Measurements from ENCODE around the gene TPM3. TPM values are rescaled to one million over a fixed set of nuclear protein-coding genes. Genes with fewer than 3 reads are reported as not detected.
A peak's percentile ranks its signal among the peaks of the same experiment; 100 is the strongest.

TPM3 gene
- total and polyA plus RNA-seq, 9 of the 15 experiments (the other 6 are each of a cell fraction or from before 2014, with no cell fraction given): 202 to 604 (median 421) TPM

DNA sequence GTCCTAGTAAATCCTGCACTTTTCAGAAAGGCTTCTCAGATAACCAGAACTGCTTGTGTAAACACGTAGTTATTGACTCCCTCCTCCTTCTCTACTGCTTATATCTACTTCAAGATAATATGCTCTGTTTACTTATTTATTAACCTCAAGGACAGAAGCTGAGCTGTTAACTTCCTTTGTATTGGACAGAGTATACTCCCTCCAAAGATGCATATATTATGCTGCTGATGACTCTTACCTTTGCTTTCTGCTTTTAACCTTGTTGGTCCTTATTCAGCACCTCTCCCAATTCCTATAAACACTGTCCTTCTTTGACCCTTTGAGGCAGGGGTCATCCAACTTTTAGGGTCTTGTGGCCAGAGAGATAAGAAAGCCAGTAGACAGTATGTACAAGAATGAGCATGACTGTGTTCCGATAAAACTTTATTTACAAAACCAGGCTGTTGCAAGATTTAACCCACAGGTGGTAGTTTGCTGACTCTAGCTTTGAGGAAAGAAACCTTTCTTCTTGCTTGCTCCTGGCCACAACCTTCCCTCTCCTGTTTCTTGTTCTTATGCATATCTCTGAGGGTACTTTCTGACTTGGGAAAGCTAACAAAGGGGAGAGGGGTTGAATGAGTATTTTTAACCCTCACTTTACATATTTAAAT lies 4.9 kb downstream of the TPM3 start (continued):
- TF ChIP-seq, protein P1, sequence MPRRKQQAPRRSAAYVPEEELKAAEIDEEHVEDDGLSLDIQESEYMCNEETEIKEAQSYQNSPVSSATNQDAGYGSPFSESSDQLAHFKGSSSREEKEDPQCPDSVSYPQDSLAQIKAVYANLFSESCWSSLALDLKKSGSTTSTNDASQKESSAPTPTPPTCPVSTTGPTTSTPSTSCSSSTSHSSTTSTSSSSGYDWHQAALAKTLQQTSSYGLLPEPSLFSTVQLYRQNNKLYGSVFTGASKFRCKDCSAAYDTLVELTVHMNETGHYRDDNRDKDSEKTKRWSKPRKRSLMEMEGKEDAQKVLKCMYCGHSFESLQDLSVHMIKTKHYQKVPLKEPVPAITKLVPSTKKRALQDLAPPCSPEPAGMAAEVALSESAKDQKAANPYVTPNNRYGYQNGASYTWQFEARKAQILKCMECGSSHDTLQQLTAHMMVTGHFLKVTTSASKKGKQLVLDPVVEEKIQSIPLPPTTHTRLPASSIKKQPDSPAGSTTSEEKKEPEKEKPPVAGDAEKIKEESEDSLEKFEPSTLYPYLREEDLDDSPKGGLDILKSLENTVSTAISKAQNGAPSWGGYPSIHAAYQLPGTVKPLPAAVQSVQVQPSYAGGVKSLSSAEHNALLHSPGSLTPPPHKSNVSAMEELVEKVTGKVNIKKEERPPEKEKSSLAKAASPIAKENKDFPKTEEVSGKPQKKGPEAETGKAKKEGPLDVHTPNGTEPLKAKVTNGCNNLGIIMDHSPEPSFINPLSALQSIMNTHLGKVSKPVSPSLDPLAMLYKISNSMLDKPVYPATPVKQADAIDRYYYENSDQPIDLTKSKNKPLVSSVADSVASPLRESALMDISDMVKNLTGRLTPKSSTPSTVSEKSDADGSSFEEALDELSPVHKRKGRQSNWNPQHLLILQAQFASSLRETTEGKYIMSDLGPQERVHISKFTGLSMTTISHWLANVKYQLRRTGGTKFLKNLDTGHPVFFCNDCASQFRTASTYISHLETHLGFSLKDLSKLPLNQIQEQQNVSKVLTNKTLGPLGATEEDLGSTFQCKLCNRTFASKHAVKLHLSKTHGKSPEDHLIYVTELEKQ (CRISPR knock-in tag; IDR thresholded peaks at IDR 0.05): no peak
- no peak for TF ChIP-seq ZNF140 (CRISPR knock-in tag; IDR thresholded peaks at IDR 0.05)
- TF ChIP-seq ZNF696 (CRISPR knock-in tag; conservative IDR thresholded peaks at IDR 0.05): no peak
- TF ChIP-seq COPS2 (conservative IDR thresholded peaks at IDR 0.05): no peak
- no peak for TF ChIP-seq TAF15 (IDR thresholded peaks at IDR 0.05; ENCODE audit: low read depth, low read length)
- TF ChIP-seq HDGF (IDR thresholded peaks at IDR 0.05): no peak
- TF ChIP-seq POLR2B (IDR thresholded peaks at IDR 0.05; ENCODE audit: low read depth, partially characterized antibody): no peak
- TF ChIP-seq TFAM (CRISPR knock-in tag; conservative IDR thresholded peaks at IDR 0.05): no peak
- TF ChIP-seq HOXB6 (CRISPR knock-in tag; IDR thresholded peaks at IDR 0.05; ENCODE audit: borderline replicate concordance): no peak
- TF ChIP-seq NR2C2 (CRISPR knock-in tag; IDR thresholded peaks at IDR 0.05): no peak
- TF ChIP-seq NR2C2 (tag; IDR thresholded peaks at IDR 0.05): peak; percentile 73
- TF ChIP-seq GTF2F1 (IDR thresholded peaks at IDR 0.05; ENCODE audit: low read depth, low read length): no peak
- no peak for TF ChIP-seq GTF2A2 (tag; IDR thresholded peaks at IDR 0.05)
- TF ChIP-seq, protein P2, sequence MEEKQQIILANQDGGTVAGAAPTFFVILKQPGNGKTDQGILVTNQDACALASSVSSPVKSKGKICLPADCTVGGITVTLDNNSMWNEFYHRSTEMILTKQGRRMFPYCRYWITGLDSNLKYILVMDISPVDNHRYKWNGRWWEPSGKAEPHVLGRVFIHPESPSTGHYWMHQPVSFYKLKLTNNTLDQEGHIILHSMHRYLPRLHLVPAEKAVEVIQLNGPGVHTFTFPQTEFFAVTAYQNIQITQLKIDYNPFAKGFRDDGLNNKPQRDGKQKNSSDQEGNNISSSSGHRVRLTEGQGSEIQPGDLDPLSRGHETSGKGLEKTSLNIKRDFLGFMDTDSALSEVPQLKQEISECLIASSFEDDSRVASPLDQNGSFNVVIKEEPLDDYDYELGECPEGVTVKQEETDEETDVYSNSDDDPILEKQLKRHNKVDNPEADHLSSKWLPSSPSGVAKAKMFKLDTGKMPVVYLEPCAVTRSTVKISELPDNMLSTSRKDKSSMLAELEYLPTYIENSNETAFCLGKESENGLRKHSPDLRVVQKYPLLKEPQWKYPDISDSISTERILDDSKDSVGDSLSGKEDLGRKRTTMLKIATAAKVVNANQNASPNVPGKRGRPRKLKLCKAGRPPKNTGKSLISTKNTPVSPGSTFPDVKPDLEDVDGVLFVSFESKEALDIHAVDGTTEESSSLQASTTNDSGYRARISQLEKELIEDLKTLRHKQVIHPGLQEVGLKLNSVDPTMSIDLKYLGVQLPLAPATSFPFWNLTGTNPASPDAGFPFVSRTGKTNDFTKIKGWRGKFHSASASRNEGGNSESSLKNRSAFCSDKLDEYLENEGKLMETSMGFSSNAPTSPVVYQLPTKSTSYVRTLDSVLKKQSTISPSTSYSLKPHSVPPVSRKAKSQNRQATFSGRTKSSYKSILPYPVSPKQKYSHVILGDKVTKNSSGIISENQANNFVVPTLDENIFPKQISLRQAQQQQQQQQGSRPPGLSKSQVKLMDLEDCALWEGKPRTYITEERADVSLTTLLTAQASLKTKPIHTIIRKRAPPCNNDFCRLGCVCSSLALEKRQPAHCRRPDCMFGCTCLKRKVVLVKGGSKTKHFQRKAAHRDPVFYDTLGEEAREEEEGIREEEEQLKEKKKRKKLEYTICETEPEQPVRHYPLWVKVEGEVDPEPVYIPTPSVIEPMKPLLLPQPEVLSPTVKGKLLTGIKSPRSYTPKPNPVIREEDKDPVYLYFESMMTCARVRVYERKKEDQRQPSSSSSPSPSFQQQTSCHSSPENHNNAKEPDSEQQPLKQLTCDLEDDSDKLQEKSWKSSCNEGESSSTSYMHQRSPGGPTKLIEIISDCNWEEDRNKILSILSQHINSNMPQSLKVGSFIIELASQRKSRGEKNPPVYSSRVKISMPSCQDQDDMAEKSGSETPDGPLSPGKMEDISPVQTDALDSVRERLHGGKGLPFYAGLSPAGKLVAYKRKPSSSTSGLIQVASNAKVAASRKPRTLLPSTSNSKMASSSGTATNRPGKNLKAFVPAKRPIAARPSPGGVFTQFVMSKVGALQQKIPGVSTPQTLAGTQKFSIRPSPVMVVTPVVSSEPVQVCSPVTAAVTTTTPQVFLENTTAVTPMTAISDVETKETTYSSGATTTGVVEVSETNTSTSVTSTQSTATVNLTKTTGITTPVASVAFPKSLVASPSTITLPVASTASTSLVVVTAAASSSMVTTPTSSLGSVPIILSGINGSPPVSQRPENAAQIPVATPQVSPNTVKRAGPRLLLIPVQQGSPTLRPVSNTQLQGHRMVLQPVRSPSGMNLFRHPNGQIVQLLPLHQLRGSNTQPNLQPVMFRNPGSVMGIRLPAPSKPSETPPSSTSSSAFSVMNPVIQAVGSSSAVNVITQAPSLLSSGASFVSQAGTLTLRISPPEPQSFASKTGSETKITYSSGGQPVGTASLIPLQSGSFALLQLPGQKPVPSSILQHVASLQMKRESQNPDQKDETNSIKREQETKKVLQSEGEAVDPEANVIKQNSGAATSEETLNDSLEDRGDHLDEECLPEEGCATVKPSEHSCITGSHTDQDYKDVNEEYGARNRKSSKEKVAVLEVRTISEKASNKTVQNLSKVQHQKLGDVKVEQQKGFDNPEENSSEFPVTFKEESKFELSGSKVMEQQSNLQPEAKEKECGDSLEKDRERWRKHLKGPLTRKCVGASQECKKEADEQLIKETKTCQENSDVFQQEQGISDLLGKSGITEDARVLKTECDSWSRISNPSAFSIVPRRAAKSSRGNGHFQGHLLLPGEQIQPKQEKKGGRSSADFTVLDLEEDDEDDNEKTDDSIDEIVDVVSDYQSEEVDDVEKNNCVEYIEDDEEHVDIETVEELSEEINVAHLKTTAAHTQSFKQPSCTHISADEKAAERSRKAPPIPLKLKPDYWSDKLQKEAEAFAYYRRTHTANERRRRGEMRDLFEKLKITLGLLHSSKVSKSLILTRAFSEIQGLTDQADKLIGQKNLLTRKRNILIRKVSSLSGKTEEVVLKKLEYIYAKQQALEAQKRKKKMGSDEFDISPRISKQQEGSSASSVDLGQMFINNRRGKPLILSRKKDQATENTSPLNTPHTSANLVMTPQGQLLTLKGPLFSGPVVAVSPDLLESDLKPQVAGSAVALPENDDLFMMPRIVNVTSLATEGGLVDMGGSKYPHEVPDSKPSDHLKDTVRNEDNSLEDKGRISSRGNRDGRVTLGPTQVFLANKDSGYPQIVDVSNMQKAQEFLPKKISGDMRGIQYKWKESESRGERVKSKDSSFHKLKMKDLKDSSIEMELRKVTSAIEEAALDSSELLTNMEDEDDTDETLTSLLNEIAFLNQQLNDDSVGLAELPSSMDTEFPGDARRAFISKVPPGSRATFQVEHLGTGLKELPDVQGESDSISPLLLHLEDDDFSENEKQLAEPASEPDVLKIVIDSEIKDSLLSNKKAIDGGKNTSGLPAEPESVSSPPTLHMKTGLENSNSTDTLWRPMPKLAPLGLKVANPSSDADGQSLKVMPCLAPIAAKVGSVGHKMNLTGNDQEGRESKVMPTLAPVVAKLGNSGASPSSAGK (IDR thresholded peaks at IDR 0.05): no peak
- peak in 1 of 2 experiments; percentile 70; a peak in 1 of 4 replicates for TF ChIP-seq TBL1XR1 (IDR thresholded peaks at IDR 0.05; ENCODE audit: low read length in 2 of 2)

All from K562 (cell line).